Sigmoid colon (tissue), 4 donors: Measurements from ENCODE around the gene PRIMPOL.

Experiments used
- CTCF ChIP-seq, 4 experiments: fragments of 450-650 bp in 3 of 4; fragments of 200-600 bp in 1 of 4; IDR thresholded peaks; one replicate each; pipeline ENCODE4 v1.5.1; 2016 to 2019; ENCODE audit warnings: antibody characterized with exemption in 4 of 4, mild to moderate bottlenecking in 3 of 4, moderate library complexity in 2 of 4
- POLR2A ChIP-seq, 2 donors: fragments of 450-650 bp; IDR thresholded peaks; one replicate each; pipeline ENCODE4 v1.6.1; 2016; ENCODE audit warnings: antibody characterized with exemption in 2 of 2, mild to moderate bottlenecking in 2 of 2, moderate library complexity in 2 of 2
- POLR2AphosphoS5 ChIP-seq, 4 donors: sonication (generic); formaldehyde crosslinking; IDR thresholded peaks; one replicate each; pipeline ENCODE4 v1.6.1; 2017; ENCODE audit warnings: antibody characterized with exemption in 4 of 4

GRCh38 chr4:184675018-184675417 lies 25.5 kb downstream of the PRIMPOL start:
- TF ChIP-seq CTCF (IDR thresholded peaks at IDR 0.05) (no peak), POLR2AphosphoS5 (IDR thresholded peaks at IDR 0.05) (no peak), POLR2A (IDR thresholded peaks at IDR 0.05) (no peak)
